A673 (cell line): ENCODE results near the gene TMIGD3. TPM values are rescaled to one million over a fixed set of nuclear protein-coding genes. Genes with fewer than 3 reads are reported as not detected.

Experiments used
- BruUV-seq: library from RNA; stranded (reverse); fragments of 400-500 nt; replicated peaks from 2 replicates; lab custom pipeline; 2021; lab: Mats Ljungman, UMichigan
- CTCF ChIA-PET: fragments of 300-600 bp; sonication (Branson Sonifier 250); formaldehyde crosslinking; loops from one replicate; lab custom pipeline; 2022; ENCODE audit warnings: antibody characterized with exemption; lab: Charles Lee
- POLR2A ChIA-PET: fragments of 300-600 bp; sonication (Branson Sonifier 250); formaldehyde crosslinking; loops from one replicate; lab custom pipeline; 2022; ENCODE audit warnings: antibody characterized with exemption; ENCODE audit not compliant: low non-redundant PET; lab: Charles Lee
- DNase-seq: peaks from one replicate; pipeline ENCODE4 v3.0.0-alpha.2; 2015; ENCODE audit warnings: low spot score
- H3K27ac ChIP-seq: fragments of 200-600 bp; sonication (generic); 2 replicates; pipeline ENCODE4 v1.5.1; 2016; ENCODE audit warnings: mixed run types, low read depth, mild to moderate bottlenecking, mixed read lengths, antibody characterized with exemption, low read length; ENCODE audit not compliant: poor library complexity, severe bottlenecking
- H3K27me3 ChIP-seq: fragments of 200-600 bp; sonication (generic); replicated peaks from 2 replicates; pipeline ENCODE4 v1.6.1; 2017; ENCODE audit warnings: mixed run types, low read depth, mild to moderate bottlenecking, mixed read lengths, antibody characterized with exemption, low read length; ENCODE audit not compliant: insufficient read depth, poor library complexity
- H3K36me3 ChIP-seq: fragments of 200-600 bp; sonication (generic); 2 replicates; pipeline ENCODE4 v1.6.1; 2016; ENCODE audit warnings: mixed run types, mild to moderate bottlenecking, mixed read lengths, antibody characterized with exemption, low read length; ENCODE audit not compliant: insufficient read depth, poor library complexity, severe bottlenecking
- H3K4me1 ChIP-seq: fragments of 200-600 bp; sonication (generic); 2 replicates; pipeline ENCODE4 v1.6.1; 2017; ENCODE audit warnings: mixed run types, mild to moderate bottlenecking, mixed read lengths, antibody characterized with exemption, low read length; ENCODE audit not compliant: insufficient read depth, poor library complexity, severe bottlenecking
- H3K4me3 ChIP-seq: fragments of 200-600 bp; sonication (generic); 2 replicates; pipeline ENCODE4 v1.5.1; 2016; ENCODE audit warnings: low read depth, mixed run types, mild to moderate bottlenecking, mixed read lengths, low read length; ENCODE audit not compliant: poor library complexity, severe bottlenecking
- H3K9me3 ChIP-seq: fragments of 200-600 bp; sonication (generic); 2 replicates; pipeline ENCODE4 v1.6.1; 2016; ENCODE audit warnings: mixed run types, low read depth, mild to moderate bottlenecking, mixed read lengths, antibody characterized with exemption, low read length; ENCODE audit not compliant: poor library complexity, severe bottlenecking
- CTCF ChIP-seq: fragments of 300-800, 200-600 bp; sonication (generic); conservative IDR thresholded peaks from 2 replicates; pipeline ENCODE4 v1.5.1; 2017; ENCODE audit warnings: low read depth, mild to moderate bottlenecking, antibody characterized with exemption, low read length, moderate library complexity, mixed read lengths
- EZH2 ChIP-seq: fragments of 200-600 bp; sonication (generic); IDR thresholded peaks from 2 replicates; pipeline ENCODE4 v1.6.1; 2017; ENCODE audit warnings: borderline replicate concordance, low read depth, mild to moderate bottlenecking, mixed read lengths, antibody characterized with exemption, low read length; ENCODE audit not compliant: poor library complexity, severe bottlenecking
- intact Hi-C: fragments of 100-400 bp; cut with micrococcal nuclease; formaldehyde crosslinking; loops from one replicate; pipeline ENCODE4 v1.10.0; 2022; ENCODE audit not compliant: unreplicated experiment
- total RNA-seq: library from RNA; stranded (reverse); gene quantifications from 2 replicates; pipeline ENCODE4 v1.2.3, GENCODE V29; 2021

Gene TMIGD3
- total RNA-seq, 1 experiment from 2014 or later = not detected

- POLR2A ChIA-PET = no interaction called here
- Histone ChIP-seq H3K4me1 (no peaks in the 10 kb centered on the region), H3K27me3 (no peaks in the 10 kb centered on the region), H3K36me3 (no peaks in the 10 kb centered on the region), H3K27ac (no peak overlapping the region), H3K9me3 (no peaks in the 10 kb centered on the region), H3K4me3 (no peak overlapping the region)
- DNase-seq = no peak
- CTCF ChIA-PET = no interaction called here
- intact Hi-C loops = no loop called here
- no peak for TF ChIP-seq CTCF
- TF ChIP-seq EZH2 = no peak
- BruUV-seq = no TSS peak
Measured at GRCh38 chr1:111471538-111471937, 31.9 kb downstream of the TMIGD3 start.

GRCh38 chr1:111471012-111471411, 32.4 kb downstream of the TMIGD3 start:
- H3K4me3 ChIP-seq = no peak overlapping the region
- no TSS peak for BruUV-seq
- DNase-seq = no peak
- no peaks in the 10 kb centered on the region for H3K27me3 ChIP-seq
- ChIA-PET POLR2A (no interaction called here), CTCF (no interaction called here)
- H3K36me3 ChIP-seq = no peaks in the 10 kb centered on the region
- no peak overlapping the region for H3K27ac ChIP-seq
- TF ChIP-seq EZH2 (no peak), CTCF (no peak)
- intact Hi-C loops = no loop called here
- H3K4me1 ChIP-seq = no peaks in the 10 kb centered on the region
- H3K9me3 ChIP-seq = no peaks in the 10 kb centered on the region

- TF ChIP-seq EZH2 (no peak), CTCF (no peak)
- Histone ChIP-seq H3K4me1 (no peaks in the 10 kb centered on the region), H3K27ac (no peak overlapping the region), H3K4me3 (no peak overlapping the region), H3K27me3 (no peaks in the 10 kb centered on the region), H3K9me3 (no peaks in the 10 kb centered on the region), H3K36me3 (no peaks in the 10 kb centered on the region)
- intact Hi-C loops = no loop called here
- no TSS peak for BruUV-seq
- no peak for DNase-seq
- CTCF ChIA-PET = no interaction called here
- POLR2A ChIA-PET = no interaction called here
Measured at GRCh38 chr1:111470596-111470995, 32.8 kb downstream of the TMIGD3 start.
